HepG2 (cell line): ENCODE results near the gene SEMA3F.

Source experiments
- ARNTL ChIP-seq: sonication (generic); formaldehyde crosslinking; IDR thresholded peaks from 2 replicates; pipeline ENCODE4 v1.4.0; 2020; ENCODE audit warnings: mild to moderate bottlenecking, missing genetic modification reagents
- CTCF ChIP-seq: sonication (generic); formaldehyde crosslinking; IDR thresholded peaks from 2 replicates; pipeline ENCODE4 v1.5.0; 2020; ENCODE audit warnings: mild to moderate bottlenecking, missing genetic modification reagents, moderate library complexity
- HOXA7 ChIP-seq: sonication (generic); formaldehyde crosslinking; IDR thresholded peaks from 2 replicates; pipeline ENCODE4 v1.8.1; 2022; ENCODE audit warnings: mild to moderate bottlenecking, missing genetic modification reagents, moderate library complexity
- POLR2A ChIP-seq, 2 experiments: IDR thresholded peaks; 2 replicates each; pipeline ENCODE4 v1.6.1; 2011; ENCODE audit warnings: low read depth in 2 of 2, low read length in 2 of 2, mild to moderate bottlenecking in 1 of 2, moderate library complexity in 1 of 2; ENCODE audit not compliant: insufficient read depth in 1 of 2
- POLR2AphosphoS5 ChIP-seq: IDR thresholded peaks from 2 replicates; pipeline ENCODE4 v1.6.1; 2012; ENCODE audit warnings: low read depth, low read length
- SP5 ChIP-seq: IDR thresholded peaks from 2 replicates; pipeline ENCODE4 v1.6.1; 2016; ENCODE audit warnings: low read depth, borderline replicate concordance
- ZBTB14 ChIP-seq: sonication (generic); formaldehyde crosslinking; IDR thresholded peaks from 2 replicates; pipeline ENCODE4 v1.4.0; 2020; ENCODE audit warnings: missing genetic modification reagents
- ZBTB21 ChIP-seq: sonication (generic); formaldehyde crosslinking; IDR thresholded peaks from 2 replicates; pipeline ENCODE4 v1.4.0; 2020; ENCODE audit warnings: missing genetic modification reagents
- ZNF280B ChIP-seq: sonication (generic); formaldehyde crosslinking; IDR thresholded peaks from 2 replicates; pipeline ENCODE4 v1.5.0; 2020; ENCODE audit warnings: missing genetic modification reagents, mild to moderate bottlenecking, borderline replicate concordance
- ZSCAN21 ChIP-seq: sonication (generic); formaldehyde crosslinking; IDR thresholded peaks from 2 replicates; pipeline ENCODE4 v1.8.0; 2022; ENCODE audit warnings: mild to moderate bottlenecking, missing genetic modification reagents, moderate library complexity, borderline replicate concordance
- TF ChIP-seq, protein P1 (sequence below): sonication (generic); formaldehyde crosslinking; IDR thresholded peaks from 2 replicates; pipeline ENCODE4 v1.4.0; 2020; ENCODE audit warnings: missing genetic modification reagents

- TF ChIP-seq, protein P1, sequence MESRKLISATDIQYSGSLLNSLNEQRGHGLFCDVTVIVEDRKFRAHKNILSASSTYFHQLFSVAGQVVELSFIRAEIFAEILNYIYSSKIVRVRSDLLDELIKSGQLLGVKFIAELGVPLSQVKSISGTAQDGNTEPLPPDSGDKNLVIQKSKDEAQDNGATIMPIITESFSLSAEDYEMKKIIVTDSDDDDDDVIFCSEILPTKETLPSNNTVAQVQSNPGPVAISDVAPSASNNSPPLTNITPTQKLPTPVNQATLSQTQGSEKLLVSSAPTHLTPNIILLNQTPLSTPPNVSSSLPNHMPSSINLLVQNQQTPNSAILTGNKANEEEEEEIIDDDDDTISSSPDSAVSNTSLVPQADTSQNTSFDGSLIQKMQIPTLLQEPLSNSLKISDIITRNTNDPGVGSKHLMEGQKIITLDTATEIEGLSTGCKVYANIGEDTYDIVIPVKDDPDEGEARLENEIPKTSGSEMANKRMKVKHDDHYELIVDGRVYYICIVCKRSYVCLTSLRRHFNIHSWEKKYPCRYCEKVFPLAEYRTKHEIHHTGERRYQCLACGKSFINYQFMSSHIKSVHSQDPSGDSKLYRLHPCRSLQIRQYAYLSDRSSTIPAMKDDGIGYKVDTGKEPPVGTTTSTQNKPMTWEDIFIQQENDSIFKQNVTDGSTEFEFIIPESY = no peak
- TF ChIP-seq SP5 (CRISPR knock-in tag) (no peak), ZSCAN21 (CRISPR knock-in tag) (no peak), POLR2A (IDR thresholded peaks at IDR 0.05; ENCODE audit: insufficient read depth in 1 of 2, low read depth in 2 of 2, low read length in 2 of 2) (no peak), ZNF280B (CRISPR knock-in tag) (no peak), CTCF (CRISPR knock-in tag) (no peak), ARNTL (no peak), ZBTB14 (CRISPR knock-in tag) (no peak), ZBTB21 (CRISPR knock-in tag) (no peak), HOXA7 (CRISPR knock-in tag) (no peak), POLR2AphosphoS5 (peak; percentile 28; the same call in 1 of the 2 replicates)
Measured at GRCh38 chr3:50210176-50210509, 55.0 kb downstream of the SEMA3F start.
